SK-N-SH treated with all-trans-retinoic acid at 6 μM for 48 hours (cell line): ENCODE results near the gene RAD51B.

ENCODE experiments used
- ATAC-seq: fragments of 200-7000 bp; cut with Tn5 transposase; 3 replicates; pipeline ENCODE4 v1.9.1; 2020; ENCODE audit warnings: mild to moderate bottlenecking, moderate library complexity
- ARNTL ChIP-seq: fragments of 450-650 bp; formaldehyde crosslinking; IDR thresholded peaks from 2 replicates; pipeline ENCODE4 v1.5.0; 2020; ENCODE audit warnings: low read depth, mild to moderate bottlenecking, moderate library complexity, borderline replicate concordance
- BACH2 ChIP-seq: fragments of 250-450 bp; sonication (Bioruptor Pico); IDR thresholded peaks from 2 replicates; pipeline ENCODE4 v1.9.0; 2021; ENCODE audit warnings: mild to moderate bottlenecking, borderline replicate concordance
- CSRNP3 ChIP-seq: fragments of 250-450 bp; sonication (Bioruptor Pico); IDR thresholded peaks from 2 replicates; pipeline ENCODE4 v1.5.1; 2021; ENCODE audit warnings: mild to moderate bottlenecking, moderate library complexity
- ESRRG ChIP-seq: fragments of 250-450 bp; sonication (Bioruptor Pico); IDR thresholded peaks from 2 replicates; pipeline ENCODE4 v1.6.1; 2021; ENCODE audit warnings: mild to moderate bottlenecking
- ISL1 ChIP-seq: fragments of 250-450 bp; sonication (Bioruptor Pico); IDR thresholded peaks from 2 replicates; pipeline ENCODE4 v2.1.2; 2022; ENCODE audit warnings: mild to moderate bottlenecking, moderate library complexity
- OSR1 ChIP-seq: fragments of 250-450 bp; sonication (Bioruptor Pico); IDR thresholded peaks from 2 replicates; pipeline ENCODE4 v1.8.0; 2022; ENCODE audit warnings: moderate library complexity, mild to moderate bottlenecking, inconsistent platforms
- PPARA ChIP-seq: fragments of 250-450 bp; sonication (Bioruptor Pico); IDR thresholded peaks from 2 replicates; pipeline ENCODE4 v1.5.0; 2020; ENCODE audit warnings: mild to moderate bottlenecking, borderline replicate concordance
- RARB ChIP-seq: fragments of 250-450 bp; sonication (Bioruptor Pico); IDR thresholded peaks from 2 replicates; pipeline ENCODE4 v1.8.0; 2021; ENCODE audit warnings: mild to moderate bottlenecking, moderate library complexity
- SNAI2 ChIP-seq: fragments of 250-450 bp; sonication (Bioruptor Pico); IDR thresholded peaks from 2 replicates; pipeline ENCODE4 v1.5.0; 2020; ENCODE audit warnings: mild to moderate bottlenecking, moderate library complexity
- TOX ChIP-seq: fragments of 250-450 bp; sonication (Bioruptor Pico); IDR thresholded peaks from 2 replicates; pipeline ENCODE4 v1.8.0; 2021; ENCODE audit warnings: mild to moderate bottlenecking, moderate library complexity, borderline replicate concordance
- ZC3H10 ChIP-seq: fragments of 250-450 bp; sonication (Bioruptor Pico); IDR thresholded peaks from 2 replicates; pipeline ENCODE4 v1.5.1; 2021; ENCODE audit warnings: mild to moderate bottlenecking, moderate library complexity
- ZFP3 ChIP-seq: fragments of 250-450 bp; sonication (Bioruptor Pico); IDR thresholded peaks from 2 replicates; pipeline ENCODE4 v1.5.0; 2020; ENCODE audit warnings: mild to moderate bottlenecking, moderate library complexity
- ZFP30 ChIP-seq: fragments of 450-650 bp; formaldehyde crosslinking; IDR thresholded peaks from 2 replicates; pipeline ENCODE4 v1.5.0; 2022; ENCODE audit warnings: mild to moderate bottlenecking, moderate library complexity
- ZNF565 ChIP-seq: fragments of 450-650 bp; formaldehyde crosslinking; conservative IDR thresholded peaks from 2 replicates; pipeline ENCODE4 v1.5.0; 2020; ENCODE audit warnings: low read depth, mild to moderate bottlenecking, moderate library complexity
- ZNF70 ChIP-seq: fragments of 450-650 bp; formaldehyde crosslinking; IDR thresholded peaks from 2 replicates; pipeline ENCODE4 v1.5.0; 2020; ENCODE audit warnings: mild to moderate bottlenecking, moderate library complexity
- ZNF8 ChIP-seq: fragments of 450-650 bp; formaldehyde crosslinking; IDR thresholded peaks from 2 replicates; pipeline ENCODE4 v1.5.0; 2020; ENCODE audit warnings: mild to moderate bottlenecking, moderate library complexity
- TF ChIP-seq, protein P1 (sequence below): fragments of 250-450 bp; sonication (Bioruptor Pico); IDR thresholded peaks from 2 replicates; pipeline ENCODE4 v1.5.0; 2020; ENCODE audit warnings: mild to moderate bottlenecking, moderate library complexity
- TF ChIP-seq, protein P2 (sequence below): fragments of 250-450 bp; sonication (Bioruptor Pico); IDR thresholded peaks from 2 replicates; pipeline ENCODE4 v1.5.1; 2020; ENCODE audit warnings: low read depth, mild to moderate bottlenecking, moderate library complexity
- TF ChIP-seq, protein P3 (sequence below): fragments of 250-450 bp; sonication (Bioruptor Pico); IDR thresholded peaks from 2 replicates; pipeline ENCODE4 v1.8.0; 2020; ENCODE audit warnings: mild to moderate bottlenecking, moderate library complexity, borderline replicate concordance

Gene RAD51B

DNA sequence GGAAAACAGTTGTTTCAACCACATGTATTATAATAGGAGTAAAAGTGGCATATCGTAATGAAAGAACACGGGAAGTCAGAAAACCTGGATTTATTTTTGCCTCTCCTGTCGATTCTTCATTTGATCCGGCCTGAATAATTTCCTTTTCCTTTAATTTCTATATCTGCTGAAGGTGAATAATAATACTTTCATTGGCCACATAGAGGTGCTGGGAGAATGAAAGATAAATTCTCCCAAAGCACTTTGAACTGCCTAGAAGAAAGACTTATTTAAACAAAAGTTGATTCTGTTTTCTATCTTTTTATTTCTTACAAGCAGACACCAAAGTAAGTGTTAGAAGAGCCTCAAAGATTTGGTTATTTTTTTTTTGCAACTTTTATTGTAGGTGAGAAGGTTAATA lies 339.1 kb downstream of the RAD51B start:
- ATAC-seq, result no peak
- TF ChIP-seq SNAI2 (CRISPR knock-in tag) (no peak), ESRRG (CRISPR knock-in tag) (no peak), ISL1 (CRISPR knock-in tag) (no peak), OSR1 (no peak), ZNF565 (CRISPR knock-in tag) (no peak), ZFP30 (CRISPR knock-in tag) (no peak), ZC3H10 (CRISPR knock-in tag) (no peak), ZFP3 (CRISPR knock-in tag) (no peak), PPARA (CRISPR knock-in tag) (no peak)
- TF ChIP-seq, protein P1, sequence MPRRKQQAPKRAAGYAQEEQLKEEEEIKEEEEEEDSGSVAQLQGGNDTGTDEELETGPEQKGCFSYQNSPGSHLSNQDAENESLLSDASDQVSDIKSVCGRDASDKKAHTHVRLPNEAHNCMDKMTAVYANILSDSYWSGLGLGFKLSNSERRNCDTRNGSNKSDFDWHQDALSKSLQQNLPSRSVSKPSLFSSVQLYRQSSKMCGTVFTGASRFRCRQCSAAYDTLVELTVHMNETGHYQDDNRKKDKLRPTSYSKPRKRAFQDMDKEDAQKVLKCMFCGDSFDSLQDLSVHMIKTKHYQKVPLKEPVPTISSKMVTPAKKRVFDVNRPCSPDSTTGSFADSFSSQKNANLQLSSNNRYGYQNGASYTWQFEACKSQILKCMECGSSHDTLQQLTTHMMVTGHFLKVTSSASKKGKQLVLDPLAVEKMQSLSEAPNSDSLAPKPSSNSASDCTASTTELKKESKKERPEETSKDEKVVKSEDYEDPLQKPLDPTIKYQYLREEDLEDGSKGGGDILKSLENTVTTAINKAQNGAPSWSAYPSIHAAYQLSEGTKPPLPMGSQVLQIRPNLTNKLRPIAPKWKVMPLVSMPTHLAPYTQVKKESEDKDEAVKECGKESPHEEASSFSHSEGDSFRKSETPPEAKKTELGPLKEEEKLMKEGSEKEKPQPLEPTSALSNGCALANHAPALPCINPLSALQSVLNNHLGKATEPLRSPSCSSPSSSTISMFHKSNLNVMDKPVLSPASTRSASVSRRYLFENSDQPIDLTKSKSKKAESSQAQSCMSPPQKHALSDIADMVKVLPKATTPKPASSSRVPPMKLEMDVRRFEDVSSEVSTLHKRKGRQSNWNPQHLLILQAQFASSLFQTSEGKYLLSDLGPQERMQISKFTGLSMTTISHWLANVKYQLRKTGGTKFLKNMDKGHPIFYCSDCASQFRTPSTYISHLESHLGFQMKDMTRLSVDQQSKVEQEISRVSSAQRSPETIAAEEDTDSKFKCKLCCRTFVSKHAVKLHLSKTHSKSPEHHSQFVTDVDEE, result no peak
- TF ChIP-seq, protein P2, sequence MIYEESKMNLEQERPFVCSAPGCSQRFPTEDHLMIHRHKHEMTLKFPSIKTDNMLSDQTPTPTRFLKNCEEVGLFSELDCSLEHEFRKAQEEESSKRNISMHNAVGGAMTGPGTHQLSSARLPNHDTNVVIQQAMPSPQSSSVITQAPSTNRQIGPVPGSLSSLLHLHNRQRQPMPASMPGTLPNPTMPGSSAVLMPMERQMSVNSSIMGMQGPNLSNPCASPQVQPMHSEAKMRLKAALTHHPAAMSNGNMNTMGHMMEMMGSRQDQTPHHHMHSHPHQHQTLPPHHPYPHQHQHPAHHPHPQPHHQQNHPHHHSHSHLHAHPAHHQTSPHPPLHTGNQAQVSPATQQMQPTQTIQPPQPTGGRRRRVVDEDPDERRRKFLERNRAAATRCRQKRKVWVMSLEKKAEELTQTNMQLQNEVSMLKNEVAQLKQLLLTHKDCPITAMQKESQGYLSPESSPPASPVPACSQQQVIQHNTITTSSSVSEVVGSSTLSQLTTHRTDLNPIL, result no peak
- TF ChIP-seq, protein P3, sequence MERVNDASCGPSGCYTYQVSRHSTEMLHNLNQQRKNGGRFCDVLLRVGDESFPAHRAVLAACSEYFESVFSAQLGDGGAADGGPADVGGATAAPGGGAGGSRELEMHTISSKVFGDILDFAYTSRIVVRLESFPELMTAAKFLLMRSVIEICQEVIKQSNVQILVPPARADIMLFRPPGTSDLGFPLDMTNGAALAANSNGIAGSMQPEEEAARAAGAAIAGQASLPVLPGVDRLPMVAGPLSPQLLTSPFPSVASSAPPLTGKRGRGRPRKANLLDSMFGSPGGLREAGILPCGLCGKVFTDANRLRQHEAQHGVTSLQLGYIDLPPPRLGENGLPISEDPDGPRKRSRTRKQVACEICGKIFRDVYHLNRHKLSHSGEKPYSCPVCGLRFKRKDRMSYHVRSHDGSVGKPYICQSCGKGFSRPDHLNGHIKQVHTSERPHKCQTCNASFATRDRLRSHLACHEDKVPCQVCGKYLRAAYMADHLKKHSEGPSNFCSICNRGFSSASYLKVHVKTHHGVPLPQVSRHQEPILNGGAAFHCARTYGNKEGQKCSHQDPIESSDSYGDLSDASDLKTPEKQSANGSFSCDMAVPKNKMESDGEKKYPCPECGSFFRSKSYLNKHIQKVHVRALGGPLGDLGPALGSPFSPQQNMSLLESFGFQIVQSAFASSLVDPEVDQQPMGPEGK (CRISPR knock-in tag), result no peak

- TF ChIP-seq ZNF70 (CRISPR knock-in tag) (no peak), TOX (CRISPR knock-in tag) (no peak), ZNF565 (CRISPR knock-in tag) (no peak), ZFP3 (CRISPR knock-in tag) (no peak), ZNF8 (CRISPR knock-in tag) (no peak), RARB (no peak), CSRNP3 (no peak)
- ATAC-seq, result no peak
These were observed 340.4 kb downstream of the RAD51B start for GRCh38 chr14:68159701-68160633.

GRCh38 chr14:68160779-68161546 lies 341.4 kb downstream of the RAD51B start:
- no peak for TF ChIP-seq ZNF70 (CRISPR knock-in tag)
- no peak for TF ChIP-seq ARNTL (CRISPR knock-in tag)
- no peak for TF ChIP-seq RARB
- TF ChIP-seq ZNF565 (CRISPR knock-in tag), result no peak
- TF ChIP-seq BACH2 (CRISPR knock-in tag), result no peak
- TF ChIP-seq, protein P3 (CRISPR knock-in tag), result no peak
- no peak for TF ChIP-seq TOX (CRISPR knock-in tag)
- TF ChIP-seq ISL1 (CRISPR knock-in tag), result no peak
- no peak for ATAC-seq
